ENCODE data around the gene HOXD9.

HOXD9 gene

DNA sequence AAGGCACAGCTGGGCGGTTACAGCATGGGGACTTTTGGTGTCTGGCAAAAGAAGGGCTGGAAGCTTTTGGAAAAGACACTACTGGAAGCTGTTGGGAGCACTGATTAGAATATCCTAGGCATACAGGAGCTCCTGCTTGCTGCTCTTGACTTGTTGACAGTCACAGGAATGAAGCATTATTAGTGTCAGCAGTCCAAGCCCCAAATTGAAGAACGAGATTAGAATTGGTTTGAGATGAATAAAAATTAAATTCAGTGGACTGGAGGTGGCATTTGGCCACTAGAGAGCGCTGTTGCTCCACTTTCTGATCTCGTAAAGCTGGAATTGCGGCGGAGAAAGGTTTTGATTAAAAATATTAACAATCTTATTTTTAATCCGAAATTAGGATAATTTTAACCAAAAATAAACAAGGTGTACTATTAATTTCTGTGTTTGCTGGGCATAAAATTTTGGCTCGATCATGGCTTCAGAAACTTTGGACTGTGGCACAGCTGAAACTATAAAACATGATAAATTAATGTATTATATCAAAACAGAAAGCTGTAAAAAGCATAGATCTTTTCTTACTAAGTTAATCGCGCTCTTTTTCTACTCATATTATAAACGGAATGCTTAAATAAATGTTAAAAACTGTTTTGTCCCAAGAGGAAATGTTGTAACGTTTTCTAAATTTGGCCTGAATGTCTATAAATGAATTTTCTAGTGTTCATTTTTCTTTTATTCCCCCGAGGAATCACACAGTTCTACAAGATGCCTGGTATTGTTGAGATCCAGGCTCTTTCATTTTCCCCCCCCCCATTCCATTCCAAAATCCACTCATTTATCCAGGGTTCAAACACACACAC is 4.6 kb downstream of the HOXD9 start:
- peak; percentile 73 for DNase-seq

GRCh38 chr2:176127774-176128072 is 5.2 kb downstream of the HOXD9 start:
- no peak for DNase-seq

- peak; percentile 50 for DNase-seq
Measured at GRCh38 chr2:176128172-176128981, 5.9 kb downstream of the HOXD9 start.

GRCh38 chr2:176128982-176129796 is 6.7 kb downstream of the HOXD9 start, which contains the start of gene HOXD8:
Gene HOXD8, plus strand, starts transcription at chr2:176129705. Its CDS starts 662 bp downstream, at chr2:176130367.
- DNase-seq, result peak; percentile 87

- peak; percentile 78 for DNase-seq
Measured at GRCh38 chr2:176129813-176130146, 7.3 kb downstream of the HOXD9 start.

DNA sequence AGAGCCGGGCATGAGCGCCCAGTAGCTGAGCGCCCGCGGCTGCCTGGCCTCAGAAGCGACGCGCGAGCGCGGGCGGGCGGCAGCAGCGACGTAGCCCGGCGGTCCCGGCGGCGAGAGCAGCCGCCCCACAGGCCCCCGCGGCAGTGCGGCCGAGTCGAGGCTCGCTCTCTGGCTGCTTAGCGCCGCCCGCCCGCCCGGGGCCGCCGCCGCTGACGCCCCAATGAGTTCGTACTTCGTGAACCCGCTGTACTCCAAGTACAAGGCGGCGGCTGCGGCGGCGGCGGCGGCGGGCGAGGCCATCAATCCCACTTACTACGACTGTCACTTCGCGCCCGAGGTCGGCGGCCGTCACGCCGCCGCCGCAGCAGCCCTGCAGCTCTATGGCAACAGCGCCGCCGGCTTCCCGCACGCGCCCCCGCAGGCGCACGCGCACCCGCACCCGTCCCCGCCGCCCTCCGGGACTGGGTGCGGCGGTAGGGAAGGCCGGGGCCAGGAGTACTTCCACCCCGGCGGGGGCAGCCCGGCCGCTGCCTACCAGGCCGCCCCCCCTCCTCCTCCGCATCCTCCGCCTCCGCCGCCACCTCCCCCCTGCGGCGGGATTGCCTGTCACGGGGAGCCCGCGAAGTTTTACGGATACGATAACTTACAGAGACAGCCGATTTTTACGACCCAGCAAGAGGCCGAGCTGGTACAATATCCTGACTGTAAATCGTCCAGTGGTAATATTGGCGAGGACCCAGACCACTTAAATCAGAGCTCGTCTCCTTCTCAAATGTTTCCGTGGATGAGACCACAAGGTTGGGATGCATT is 7.8 kb downstream of the HOXD9 start:
- DNase-seq, result peak; percentile 76

DNA sequence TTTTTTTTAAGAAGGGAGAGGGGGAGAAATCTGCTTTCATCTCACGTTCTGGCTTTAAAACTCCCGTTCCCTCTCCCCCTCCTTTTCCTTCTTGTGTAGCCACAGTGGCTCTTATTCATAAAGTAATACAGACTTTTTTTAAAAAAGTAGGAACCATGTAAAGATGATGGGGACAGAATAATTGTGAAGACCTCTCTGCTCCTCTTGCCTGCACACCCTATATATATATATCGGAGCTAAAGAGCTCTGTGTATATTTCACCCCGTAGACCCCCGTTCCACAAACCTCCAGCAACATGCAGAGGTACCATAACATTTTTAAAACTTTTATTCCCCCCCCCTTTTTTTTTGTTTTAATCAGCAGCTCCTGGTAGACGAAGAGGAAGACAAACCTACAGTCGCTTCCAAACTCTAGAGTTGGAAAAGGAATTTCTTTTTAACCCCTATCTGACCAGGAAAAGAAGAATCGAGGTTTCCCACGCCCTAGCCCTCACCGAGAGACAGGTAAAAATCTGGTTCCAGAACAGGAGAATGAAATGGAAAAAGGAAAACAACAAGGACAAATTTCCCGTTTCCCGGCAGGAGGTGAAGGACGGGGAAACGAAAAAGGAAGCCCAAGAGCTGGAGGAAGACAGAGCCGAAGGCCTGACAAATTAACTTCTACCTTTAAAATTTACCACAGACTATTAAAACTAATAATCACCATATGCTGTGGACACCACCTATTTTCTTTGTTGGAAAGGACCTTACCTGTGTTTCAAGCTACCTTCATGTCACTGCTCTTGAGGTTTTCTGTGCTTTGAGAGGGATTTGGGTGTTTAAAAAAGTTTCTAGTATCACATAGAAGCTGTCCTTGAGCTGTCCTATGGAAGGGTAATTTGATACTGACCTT is 8.7 kb downstream of the HOXD9 start:
- DNase-seq, result no peak

- DNase-seq, result no peak
Measured at GRCh38 chr2:176131848-176132158, 9.3 kb downstream of the HOXD9 start.

DNA sequence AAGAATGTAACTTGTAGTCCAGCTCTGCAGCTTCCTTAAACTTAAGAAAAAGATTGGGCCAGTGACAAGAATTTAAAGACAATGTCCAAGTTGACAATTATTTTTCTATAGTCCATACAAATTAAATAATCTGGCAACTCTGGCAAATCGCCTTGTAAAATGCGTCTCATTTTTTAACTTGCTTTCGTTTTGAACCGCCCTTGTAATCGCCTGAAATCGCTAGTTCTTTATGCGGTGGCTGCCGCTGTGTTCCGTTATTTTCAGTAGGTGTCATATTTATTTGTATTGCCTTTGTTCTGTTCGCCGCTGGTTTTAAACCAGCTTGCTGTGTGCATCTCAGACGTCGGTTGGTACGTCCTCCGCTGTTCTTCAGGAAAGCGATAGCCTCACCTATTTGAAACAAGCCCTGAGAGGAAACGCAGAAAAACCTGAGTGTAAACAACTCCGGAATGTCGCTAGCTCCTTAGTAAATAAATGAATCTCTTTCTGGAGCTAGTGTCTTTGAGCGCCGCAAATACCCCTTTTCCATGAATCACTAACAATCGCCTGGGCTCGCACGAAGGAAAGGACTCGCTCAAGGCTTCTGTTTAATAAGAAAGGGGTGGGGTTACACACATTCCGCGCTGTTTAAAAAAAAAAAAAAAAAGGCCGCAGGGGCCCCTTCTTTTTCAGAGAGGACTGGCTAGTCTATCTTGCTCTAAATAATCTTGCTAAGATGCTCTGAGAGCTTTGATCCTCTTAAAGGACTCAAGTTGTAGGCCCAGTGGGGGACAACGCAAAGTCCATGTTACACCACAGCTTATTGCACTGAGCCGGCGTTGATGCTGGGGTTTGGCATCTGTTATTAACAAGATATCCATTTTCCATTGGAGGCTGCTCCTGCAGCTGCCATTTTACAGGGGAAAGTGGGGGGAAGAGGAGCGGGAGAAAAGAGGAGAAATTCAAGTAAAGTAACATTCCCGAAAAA is 10.0 kb downstream of the HOXD9 start:
- no peak for DNase-seq

DNA sequence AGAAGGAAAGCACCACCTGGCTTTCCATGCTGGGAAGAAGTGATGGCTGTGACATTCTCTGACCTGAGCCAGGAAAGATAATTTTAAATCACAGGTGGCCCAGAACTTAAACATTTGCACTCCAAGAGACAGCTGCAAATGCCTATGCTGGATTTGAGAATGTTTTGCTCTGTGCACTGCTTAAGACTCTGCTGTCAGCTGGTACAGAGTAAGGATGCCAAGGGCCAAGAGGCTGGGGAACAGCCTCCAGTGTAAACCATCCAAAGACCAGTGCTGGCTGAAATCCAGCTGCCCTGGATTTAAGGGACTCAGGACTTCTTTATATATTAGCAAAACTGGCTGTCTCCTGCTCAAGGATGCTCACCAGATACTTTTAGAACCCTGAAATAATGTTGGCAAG is 10.9 kb downstream of the HOXD9 start:
- DNase-seq, result no peak

GRCh38 chr2:176134035-176134434 is 11.5 kb downstream of the HOXD9 start:
- DNase-seq, result no peak

DNA sequence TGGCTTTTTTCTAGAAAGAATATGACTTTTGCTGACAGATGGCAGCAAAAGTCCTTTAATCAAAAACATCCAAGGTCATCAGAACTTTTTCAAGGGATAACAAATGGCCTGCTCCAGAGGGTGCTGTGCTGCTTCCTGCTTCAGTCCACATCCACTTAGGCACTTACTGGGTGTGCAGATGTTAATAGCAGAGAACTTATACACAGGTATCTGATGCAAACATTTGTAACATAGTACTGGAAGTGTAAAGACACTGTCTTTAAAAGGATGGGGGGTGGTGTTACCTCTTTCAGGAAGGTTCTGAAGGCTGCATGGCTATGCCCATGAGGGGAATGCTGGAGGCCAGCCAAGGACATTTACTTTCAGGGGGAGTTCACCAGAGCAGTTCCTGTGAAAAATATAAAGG is 12.5 kb downstream of the HOXD9 start:
- peak; percentile 19 for DNase-seq

- DNase-seq, result no peak
Measured at GRCh38 chr2:176136374-176137251, 14.1 kb downstream of the HOXD9 start.

DNA sequence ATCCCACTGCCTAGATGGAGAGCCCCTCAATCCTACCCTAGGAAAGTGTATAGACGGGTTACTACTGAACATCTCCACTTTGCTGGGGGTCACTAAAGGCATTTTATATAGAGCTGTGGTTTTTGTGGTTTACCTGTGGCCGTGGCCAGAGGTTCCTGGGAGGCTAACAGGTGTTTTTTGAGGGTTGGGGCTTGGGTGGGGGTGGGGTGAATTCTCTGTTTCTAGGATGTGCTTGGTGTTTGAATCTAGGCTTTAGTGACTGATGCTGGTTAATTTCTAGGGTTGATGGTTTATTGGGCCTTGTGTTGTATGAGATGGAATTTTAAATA is 14.7 kb downstream of the HOXD9 start:
- no peak for DNase-seq

DNA sequence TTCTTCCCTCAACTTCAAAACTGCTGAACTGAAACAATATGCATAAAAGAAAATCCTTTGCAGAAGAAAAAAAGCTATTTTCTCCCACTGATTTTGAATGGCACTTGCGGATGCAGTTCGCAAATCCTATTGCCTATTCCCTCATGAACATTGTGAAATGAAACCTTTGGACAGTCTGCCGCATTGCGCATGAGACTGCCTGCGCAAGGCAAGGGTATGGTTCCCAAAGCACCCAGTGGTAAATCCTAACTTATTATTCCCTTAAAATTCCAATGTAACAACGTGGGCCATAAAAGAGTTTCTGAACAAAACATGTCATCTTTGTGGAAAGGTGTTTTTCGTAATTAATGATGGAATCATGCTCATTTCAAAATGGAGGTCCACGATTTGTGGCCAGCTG is 15.4 kb downstream of the HOXD9 start:
- no peak for DNase-seq

DNA sequence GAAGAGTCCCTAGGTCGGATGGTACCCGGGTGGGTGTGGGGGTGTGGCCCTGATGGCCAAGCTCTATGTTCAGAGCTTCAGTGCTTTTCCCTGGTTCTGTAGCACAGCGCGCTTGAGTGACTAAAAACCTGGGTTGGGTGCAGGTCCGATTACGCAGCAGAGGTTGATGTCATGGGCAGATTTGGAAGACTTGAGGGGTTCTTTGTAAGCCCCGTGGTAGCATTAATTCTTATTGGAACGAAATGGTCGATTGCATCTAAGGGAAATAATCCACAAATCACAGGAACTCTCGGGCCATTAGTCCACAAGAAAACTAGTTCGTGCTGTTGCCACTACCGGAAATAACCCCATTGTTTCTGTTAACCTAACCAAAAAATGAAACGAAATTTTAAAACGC is 16.0 kb downstream of the HOXD9 start:
- no peak for DNase-seq

DNA sequence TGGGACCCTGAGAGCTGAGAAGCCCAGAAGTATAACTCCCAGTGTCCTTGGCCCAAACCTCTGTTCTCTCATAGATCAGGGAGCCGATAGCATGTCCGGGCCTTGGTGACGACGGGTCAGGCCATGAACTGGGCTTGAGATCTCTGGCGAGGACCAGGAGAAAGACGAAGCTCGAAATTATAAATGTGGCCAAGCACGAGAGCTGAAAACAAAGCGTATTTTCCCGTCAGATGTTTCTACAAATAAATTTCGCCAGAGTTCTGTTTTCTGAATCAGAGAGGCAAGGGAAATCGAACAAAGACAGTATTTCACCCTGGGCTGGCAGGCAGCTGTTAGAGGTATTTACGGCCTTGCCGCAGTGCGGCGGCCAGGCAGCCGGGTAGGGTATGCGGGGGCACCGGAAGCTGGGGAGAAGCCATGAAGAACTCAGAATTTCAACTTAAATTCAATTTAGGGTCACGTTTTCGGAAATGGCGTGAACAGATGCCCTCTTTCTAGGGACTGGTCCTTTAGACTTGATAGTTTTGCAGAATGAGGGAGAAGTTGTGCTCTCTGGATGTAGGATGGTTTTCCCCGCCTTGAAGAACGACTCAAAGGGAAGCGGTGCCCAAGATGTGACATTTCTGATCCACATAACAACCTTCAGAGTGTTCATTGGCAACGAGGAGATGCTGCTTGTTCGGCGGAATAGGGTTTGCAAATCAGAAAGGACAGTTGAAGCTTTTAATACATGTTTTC is 16.6 kb downstream of the HOXD9 start:
- no peak for DNase-seq

- DNase-seq, result no peak
Measured at GRCh38 chr2:176139661-176140512, 17.4 kb downstream of the HOXD9 start.
